HG03558 (cell line): Measurements from ENCODE around the gene THAP7.
A peak's percentile ranks its signal among the peaks of the same experiment; 100 is the strongest.
"Not testable (repeated sequence)": the region's sequence is repeated elsewhere in the genome, so short reads cannot be mapped to it uniquely, and the experiment has no call there.

Experiments used
- ATAC-seq: cut with Tn5 transposase; IDR thresholded peaks from one replicate; pipeline ENCODE4 v1.9.1; 2021; ENCODE audit warnings: moderate number of reproducible peaks; ENCODE audit not compliant: unreplicated experiment; ENCODE audit errors: extremely low read depth

Gene THAP7

GRCh38 chr22:21014202-21014725 lies 12.3 kb upstream of the THAP7 start:
- ATAC-seq, result peak; percentile 68

GRCh38 chr22:21013657-21014201 lies 11.8 kb upstream of the THAP7 start:
- no peak for ATAC-seq

DNA sequence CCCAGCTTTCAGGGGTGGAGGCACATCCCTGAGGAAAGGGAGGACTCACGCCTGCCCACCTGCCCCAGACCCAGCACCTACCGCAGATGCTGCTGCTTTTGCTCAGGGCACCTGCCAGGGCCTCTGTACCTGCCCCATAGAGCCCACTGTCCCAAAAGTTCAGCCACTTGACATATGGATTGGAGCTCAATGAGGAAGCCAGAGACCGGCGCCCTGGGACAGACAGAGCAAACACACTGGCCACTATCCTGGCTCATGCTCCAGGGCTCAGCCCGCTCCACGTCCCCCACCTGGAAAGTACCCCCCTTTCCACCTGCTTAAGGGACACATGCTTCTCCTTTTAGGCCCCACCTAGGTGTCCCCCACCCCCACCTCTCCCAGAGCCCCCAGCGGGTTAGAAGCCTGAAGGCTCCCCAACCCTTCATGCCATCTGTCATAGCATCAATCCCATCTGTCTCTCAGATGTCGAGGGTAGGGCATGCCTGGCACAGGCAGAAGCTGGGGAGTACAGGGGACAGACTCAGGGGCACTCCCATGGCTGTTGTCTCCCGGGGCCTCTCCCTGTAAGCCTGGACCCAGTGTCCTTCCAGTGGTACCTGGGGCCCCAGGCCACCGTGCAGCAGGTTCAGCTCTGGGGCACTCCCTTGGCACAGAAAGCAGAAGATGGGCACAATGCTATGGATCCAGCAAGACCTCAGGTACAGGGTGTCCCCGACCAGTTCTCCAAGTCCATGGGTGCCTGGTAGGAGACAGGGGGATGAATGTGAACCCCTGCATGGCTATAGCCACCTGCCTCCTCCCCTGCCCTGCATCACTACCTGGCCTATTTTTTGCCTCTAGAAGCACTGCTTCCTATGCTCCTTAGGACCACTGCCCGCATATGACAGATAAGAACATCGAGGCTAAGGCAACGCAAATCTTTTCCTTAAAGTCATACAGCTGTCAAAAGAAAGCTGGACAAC lies 10.8 kb upstream of the THAP7 start:
- no peak for ATAC-seq

GRCh38 chr22:21010426-21011113 lies 8.7 kb upstream of the THAP7 start:
- ATAC-seq, result no peak

DNA sequence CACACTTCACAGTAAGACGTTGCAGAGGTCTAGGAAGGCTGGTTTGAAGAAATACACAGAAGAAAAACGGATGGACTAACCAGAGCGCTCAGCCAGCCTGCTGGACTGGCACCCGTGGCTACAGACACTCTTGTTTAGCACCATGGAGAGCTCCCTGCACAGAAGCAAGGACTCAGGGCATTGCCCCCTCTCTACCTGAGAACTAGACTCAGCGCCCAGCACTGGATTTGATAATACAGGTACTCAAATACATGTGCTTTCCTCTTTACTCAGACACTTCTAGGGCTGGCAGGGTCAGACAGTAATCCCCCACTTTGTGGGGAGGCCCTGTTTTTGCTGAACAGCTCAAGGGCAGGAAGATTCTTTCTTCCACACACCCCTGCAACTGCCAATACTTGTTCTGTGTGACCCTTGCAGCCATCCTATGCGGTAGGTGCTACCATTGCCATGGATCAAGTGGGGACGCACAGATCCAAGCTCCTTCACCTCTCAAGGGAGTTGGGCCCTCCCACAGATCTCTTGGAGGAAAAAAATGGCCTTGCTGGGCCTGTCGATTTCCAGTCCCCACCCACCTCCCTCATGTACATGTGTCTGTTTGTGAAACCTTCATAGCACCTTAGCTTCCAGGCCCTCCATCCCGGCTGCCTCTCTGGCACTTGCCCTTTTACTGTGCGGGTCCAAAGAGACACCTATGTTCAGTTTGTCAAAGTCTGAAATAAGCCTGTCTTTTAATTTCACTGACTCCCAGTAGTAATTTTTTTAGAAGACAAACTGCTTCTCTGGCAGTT lies 7.9 kb upstream of the THAP7 start:
- no peak for ATAC-seq

DNA sequence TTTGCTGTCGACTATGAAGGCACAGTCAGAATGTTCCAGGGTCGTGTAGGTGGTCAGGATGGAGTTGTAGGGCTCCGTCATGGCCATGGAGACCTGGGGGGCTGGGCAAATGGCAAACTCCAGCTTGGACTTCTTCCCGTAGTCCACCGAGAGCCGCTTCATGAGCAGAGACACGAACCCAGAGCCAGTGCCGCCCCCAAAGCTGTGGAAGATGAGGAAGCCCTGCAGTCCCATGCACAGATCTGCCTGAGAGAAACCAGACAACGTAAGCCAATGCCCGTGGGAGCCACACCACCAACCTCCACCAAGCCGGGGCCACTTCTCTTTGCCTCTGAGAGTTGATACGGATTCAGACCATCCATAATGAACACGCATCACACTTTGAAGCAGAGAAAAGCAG lies 7.3 kb upstream of the THAP7 start:
- ATAC-seq, result not testable (repeated sequence)

DNA sequence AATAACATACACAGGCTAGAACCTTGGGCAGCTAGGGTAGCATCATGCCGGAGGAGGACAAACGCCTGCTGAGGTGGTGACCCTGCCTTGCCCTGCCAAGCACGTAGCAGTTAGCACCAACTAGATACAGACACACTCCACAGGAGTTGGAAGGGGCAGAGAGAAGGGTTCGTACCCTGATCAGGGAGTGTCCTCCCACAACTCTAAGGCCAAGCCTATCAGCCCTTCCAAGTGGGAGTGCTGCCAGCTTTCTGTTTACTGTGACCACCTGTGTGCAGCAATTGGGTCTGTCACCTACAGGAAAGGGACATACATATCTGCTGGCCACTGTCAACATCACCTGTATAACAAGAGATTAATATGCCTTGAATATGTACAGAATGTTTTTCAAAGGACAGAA lies 1.9 kb upstream of the THAP7 start:
- no peak for ATAC-seq

DNA sequence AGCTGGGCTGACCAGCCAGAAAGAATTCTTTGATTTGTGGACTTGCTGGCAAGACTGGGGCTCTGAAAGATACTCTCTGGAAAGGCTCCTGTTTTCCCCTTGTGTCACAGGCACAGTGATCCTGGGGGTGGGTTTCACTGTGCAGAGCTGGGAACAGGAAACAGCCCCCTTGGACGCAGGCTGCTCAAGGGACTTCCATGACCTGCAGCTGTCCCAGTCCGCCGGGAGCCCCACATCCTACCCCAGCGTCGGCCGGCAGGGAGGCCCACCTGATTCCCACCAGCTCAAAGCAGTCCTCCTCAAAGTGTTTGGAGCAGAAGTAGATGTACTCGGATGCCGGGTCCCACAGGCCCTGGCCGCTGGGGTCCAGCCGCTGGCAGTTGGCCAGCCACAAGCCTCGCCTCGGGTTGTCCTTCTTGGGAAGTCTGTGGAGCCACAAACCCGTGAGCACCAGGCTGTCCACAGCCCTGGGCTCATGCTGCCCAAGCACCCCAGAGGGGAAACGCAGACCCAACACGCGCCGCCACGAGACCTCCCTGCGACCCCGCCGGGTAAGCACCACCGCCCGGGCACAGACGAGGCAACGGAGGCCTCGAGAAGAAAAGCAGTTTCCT lies 824 bp downstream of the THAP7 start:
- no peak for ATAC-seq

DNA sequence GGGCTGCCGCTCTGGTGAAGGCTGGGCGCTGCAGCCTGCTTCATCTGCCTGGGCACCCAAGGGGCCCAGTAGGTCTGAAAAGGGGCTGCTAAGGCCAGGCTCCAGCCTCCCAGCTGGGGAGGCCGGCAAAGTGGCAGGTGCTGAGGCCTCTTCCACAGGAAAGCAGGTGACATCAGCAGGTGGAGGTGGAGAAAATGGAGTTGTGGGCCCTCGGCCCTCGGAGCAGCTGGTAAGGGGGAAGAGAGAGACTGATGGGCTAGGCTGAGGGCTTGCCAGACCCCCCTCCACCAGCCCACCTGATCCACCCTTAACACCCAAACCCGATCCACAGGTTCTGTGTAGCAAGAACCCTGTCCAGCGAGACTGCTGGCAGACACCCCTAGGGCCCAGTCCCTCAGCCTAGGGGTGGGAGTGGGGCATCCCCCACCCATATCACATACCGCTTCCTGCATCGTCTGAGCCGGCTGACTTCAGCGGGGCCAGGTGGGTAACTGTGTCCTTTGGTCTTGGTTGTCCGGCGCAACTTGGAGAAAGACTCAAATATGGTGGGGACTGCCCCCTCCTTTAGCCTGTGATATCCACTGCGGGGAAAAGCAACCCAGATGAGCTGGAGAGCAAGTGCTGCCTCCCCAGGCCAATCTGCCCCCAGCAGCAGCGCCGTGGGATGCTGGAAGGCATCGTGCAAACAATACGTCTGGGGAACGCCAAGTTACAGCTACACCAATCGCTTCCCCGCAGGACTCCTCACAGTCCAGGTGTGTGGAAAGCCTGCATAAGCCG lies 1.5 kb downstream of the THAP7 start:
- ATAC-seq, result no peak

DNA sequence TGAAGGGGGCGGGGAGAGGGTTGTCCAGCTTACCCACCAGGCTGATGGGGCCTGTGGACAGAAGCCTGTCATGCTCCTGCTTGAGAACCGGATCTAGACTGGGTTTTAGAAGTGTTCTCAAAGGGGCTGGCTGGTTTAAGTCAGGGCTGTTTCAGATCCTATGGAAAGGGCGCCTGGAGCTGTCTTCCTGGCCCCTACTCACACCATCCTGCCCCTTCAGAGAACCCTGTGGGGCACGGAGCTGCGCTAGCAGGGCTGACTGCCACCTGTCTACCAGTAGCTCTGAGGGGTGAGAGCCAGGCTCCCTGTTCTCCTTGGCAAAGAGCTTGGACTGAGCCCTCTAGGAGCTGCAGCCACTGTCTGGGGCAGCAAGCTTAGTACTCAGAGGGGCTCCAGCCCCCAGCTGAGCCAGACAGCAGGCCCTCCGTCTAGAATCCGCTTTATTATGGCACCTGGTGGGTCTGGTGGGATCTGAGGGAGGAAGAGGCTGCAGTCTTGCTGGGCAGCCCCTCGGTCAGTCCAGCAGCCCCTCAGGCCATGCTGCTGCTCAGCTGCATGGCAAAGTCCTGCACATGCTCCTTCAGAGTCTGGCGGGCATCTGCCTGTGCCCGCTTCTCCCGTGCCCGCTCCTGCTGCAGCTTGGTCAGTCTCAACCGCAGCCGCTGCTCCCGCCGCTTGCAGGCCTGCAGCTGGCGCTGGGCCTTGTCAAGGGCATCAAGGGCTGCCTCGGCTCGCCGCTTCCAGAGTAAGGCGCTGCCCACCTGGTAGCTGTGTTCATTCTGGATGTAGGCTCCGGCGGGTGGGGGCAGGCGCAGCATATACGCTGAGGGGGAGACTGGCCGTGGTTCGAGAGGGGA lies 2.3 kb downstream of the THAP7 start:
- ATAC-seq, result no peak

DNA sequence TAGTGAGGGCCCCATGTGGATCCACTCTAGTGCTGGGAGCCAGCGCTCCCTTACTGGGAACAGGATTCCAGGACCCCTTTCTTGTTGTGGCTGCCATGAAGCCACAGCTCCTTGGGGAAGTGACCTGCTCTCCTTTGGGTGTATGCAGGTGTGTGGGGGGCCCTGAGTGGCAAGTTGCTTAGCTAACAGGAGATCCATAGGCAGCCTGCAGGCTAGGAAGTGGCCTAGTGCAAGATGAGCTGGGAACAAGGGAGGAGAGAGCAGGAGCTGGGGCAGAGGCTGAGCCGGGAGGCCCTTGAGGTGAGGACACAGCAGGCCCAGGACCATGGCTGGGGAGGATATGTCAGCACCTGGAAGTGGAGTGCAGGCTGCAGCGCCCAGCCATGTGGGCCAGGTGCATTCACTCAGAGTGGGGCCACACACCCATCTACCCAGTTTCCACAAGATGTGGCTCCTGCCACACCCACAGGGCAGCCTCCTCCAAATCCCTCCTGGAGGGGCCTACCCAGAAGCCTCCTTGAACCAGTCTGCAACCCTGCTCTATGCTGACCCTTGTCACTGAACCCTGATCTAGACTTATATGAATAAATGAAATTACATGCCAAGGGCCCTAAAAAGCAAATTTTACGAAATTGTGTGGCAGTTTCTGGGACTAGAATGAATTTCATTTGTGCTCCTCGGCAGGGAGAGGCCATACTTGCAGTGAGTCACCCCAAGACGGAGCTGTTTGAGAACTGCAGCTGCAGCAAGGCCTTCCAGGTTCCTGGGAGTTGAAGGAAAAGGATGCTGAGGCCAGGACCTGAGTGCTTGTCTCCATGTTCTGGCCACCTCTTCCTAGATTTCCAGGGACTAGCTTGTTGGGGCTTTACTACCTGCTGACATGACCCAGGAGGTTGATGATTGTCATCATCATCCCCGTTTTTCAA lies 3.2 kb downstream of the THAP7 start:
- no peak for ATAC-seq

- ATAC-seq, result no peak
Measured at GRCh38 chr22:20997536-20998257, 4.2 kb downstream of the THAP7 start.

DNA sequence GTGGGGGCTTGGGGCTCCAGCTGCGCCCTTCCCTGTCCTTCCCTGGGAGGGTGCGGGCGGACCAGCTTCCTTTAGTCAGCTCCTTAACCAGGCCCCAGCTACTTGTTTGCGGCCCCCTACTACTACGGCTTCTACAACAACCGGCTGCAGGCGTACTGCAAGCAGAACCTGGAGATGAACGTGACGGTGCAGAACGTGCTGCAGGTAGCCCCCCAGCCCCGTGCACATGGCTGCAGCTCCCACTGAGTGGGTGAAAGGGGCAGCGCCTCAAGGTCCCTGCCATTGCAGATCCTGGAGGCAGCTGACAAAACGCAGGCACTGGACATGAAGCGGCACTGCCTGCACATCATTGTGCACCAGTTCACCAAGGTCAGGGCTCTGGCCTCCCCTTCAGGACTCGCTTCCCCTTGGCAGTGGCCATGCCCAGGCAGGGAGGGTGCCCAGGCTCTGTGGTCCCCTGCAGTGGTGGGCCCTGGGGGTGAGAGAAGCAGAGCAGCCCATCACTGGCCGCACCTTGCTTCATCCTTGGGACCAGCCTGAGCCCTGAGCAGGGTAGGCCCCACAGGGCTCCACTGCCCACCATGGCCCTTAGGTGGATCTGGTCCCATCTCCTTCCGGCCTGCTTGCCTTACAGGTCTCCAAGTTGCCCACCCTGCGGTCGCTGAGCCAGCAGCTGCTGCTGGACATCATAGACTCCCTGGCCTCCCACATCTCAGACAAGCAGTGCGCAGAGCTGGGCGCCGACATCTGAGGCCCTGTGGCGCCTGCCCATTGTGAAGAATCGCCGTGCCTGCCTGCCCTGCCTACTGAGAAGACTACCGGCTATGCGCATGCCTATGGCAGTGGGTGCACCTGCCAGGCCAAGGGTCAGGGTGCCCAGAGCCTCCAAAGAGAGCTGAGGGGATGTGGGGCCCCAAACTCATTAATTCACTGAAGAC lies 5.1 kb downstream of the THAP7 start:
- ATAC-seq, result no peak

GRCh38 chr22:20996031-20996410 lies 5.9 kb downstream of the THAP7 start:
- no peak for ATAC-seq

GRCh38 chr22:20995329-20996030 lies 6.4 kb downstream of the THAP7 start:
- no peak for ATAC-seq
